ENCODE measurements around the gene TLDC2.

Gene TLDC2

DNA sequence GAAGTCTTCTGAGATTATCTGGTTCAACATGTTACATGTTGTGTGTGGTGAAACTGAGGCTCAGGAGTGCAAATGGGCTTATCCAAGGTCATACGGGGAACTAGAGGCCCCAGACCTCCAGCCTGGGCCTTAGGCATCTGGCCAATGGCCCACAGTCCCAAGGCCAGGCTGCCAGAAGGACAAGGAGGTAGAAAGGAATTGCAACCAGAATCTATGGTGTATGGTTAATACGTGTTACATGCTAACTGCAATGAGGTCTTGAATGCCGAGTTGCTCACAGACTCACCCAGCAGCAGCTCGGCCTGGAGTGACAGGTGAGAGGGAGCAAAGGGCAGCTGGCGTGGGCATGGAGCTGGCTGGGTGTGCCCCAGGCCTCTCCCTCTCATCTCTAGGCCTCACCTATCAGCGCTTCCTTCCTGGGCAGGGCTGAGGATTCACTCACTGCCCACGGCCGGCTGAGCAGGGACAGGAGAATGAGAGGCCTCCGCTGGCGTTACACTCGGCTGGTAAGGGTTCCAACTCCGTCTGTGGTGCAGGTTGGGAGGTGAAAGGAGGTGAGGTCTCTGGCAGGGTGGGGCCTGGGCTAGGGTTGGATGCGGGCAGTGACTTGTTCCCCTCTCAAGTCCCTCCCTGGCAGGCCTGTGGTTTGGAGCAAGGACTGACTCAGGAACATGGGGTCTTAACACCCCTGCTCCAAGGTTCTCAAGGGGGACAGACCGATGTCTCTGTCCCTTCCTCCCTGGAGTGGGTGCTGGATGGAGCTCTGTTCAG is at the start of gene TLDC2:
Gene TLDC2, plus strand, starts transcription at position 437 of the 771 bp plus-strand sequence. Its CDS starts 37 bp downstream, at position 474.
- Histone ChIP-seq H3K27ac (ENCODE audit: low read depth in 2 of 2, low read length in 2 of 2) (peak within 1 kb of the TSS; percentile 90 to 91), H3K36me3 (ENCODE audit: control insufficient read depth in 2 of 2, insufficient read depth in 2 of 2, low read length in 2 of 2) (peaks cover 3 to 6% of the 10 kb centered on the region in 2 donors), H3K27me3 (ENCODE audit: control insufficient read depth in 2 of 2, insufficient read depth in 2 of 2, low read length in 2 of 2) (no peaks in the 10 kb centered on the region), H3K9ac (ENCODE audit: low read depth in 1 of 2, low read length in 2 of 2) (peak within 1 kb of the TSS; percentile 85 to 89), H3K4me1 (ENCODE audit: control insufficient read depth in 2 of 2, insufficient read depth in 2 of 2, low read length in 2 of 2) (peaks cover 22 to 28% of the 10 kb centered on the region in 2 donors), H3K4me3 (ENCODE audit: low read length in 2 of 2) (peak within 1 kb of the TSS; percentile 69 to 77), H3K9me3 (ENCODE audit: control insufficient read depth in 2 of 2, low read length in 2 of 2) (no peaks in the 10 kb centered on the region)

DNA sequence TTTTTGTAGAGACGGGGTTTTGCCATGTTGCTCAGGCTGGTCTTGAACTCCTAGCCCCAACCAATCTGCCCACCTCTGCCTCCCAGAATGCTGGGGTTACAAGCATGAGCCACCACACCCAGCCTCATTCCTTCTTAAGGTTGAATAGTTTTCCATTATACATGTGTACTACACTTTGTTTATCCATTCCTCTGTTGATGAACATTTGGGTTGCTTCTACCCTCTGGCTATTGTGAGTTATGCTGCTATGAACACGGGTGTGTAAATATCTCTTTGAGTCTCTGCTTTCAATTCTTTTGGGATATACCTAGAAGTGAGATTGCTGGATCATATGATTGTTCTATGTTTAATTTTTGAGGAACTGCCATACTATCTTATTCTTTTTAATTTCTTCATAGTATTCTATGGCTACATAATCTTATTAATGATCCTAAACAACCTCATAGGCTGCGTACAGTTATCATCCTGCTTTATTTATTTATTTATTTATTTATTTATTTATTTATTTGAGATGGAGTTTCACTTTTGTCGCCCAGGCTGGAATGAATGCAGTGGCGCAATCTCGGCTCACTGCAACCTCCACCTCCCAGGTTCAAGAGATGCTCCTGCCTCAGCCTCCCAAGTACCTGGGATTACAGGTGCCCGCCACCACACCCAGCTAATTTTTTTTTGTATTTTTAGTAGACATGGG is 49.2 kb upstream of the TLDC2 start:
- Histone ChIP-seq H3K4me3 (ENCODE audit: low read length in 2 of 2) (no peak overlapping the region), H3K9me3 (ENCODE audit: control insufficient read depth in 2 of 2, low read length in 2 of 2) (no peaks in the 10 kb centered on the region), H3K27ac (ENCODE audit: low read depth in 2 of 2, low read length in 2 of 2) (no peak overlapping the region), H3K36me3 (ENCODE audit: control insufficient read depth in 2 of 2, insufficient read depth in 2 of 2, low read length in 2 of 2) (peaks cover 11 to 13% of the 10 kb centered on the region in 2 donors), H3K9ac (ENCODE audit: low read depth in 1 of 2, low read length in 2 of 2) (no peak overlapping the region), H3K27me3 (ENCODE audit: control insufficient read depth in 2 of 2, insufficient read depth in 2 of 2, low read length in 2 of 2) (no peaks in the 10 kb centered on the region), H3K4me1 (ENCODE audit: control insufficient read depth in 2 of 2, insufficient read depth in 2 of 2, low read length in 2 of 2) (peaks cover 6 to 8% of the 10 kb centered on the region in 2 donors)

DNA sequence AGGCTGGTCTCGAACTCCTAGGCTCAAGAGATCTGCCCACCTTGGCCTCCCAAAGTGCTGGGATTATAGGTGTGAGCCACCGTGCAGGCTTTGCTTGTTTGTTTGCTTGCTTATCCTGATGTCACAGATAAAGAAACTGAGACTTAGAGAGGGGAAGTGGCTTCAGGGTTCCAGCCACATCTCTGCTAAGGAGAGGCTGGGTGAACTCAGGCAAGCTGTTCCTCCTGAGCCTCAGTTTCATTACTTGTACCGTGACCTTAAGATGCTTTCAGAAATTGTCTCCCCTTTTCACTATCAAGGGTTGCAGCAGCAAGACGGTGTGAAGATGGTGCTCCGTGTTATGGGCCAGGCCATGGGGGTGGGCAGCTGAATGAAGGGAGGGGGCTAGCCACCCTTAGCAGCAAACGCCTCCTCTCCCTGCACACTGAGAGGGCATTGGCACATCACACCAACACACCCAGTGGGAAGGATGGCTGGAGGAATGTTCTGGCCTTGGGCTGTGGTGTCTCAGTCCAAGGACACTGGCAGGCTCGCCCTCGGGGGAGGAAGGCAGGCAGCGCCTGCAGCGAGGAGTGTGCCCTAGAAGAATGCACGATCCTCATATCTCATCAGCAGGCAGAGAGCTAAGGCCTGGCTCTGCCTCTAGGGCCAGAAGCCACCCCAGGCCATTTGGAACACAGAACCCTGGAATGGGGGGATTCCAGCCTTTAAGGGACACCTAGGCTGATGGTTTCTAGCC is 48.2 kb upstream of the TLDC2 start:
- H3K4me1 ChIP-seq (ENCODE audit: control insufficient read depth in 2 of 2, insufficient read depth in 2 of 2, low read length in 2 of 2): peaks cover 6 to 11% of the 10 kb centered on the region in 2 donors
- H3K4me3 ChIP-seq (ENCODE audit: low read length in 2 of 2): no peak overlapping the region
- no peaks in the 10 kb centered on the region for H3K27me3 ChIP-seq (ENCODE audit: control insufficient read depth in 2 of 2, insufficient read depth in 2 of 2, low read length in 2 of 2)
- no peak overlapping the region for H3K9ac ChIP-seq (ENCODE audit: low read depth in 1 of 2, low read length in 2 of 2)
- H3K36me3 ChIP-seq (ENCODE audit: control insufficient read depth in 2 of 2, insufficient read depth in 2 of 2, low read length in 2 of 2): peaks cover 11 to 13% of the 10 kb centered on the region in 2 donors
- H3K9me3 ChIP-seq (ENCODE audit: control insufficient read depth in 2 of 2, low read length in 2 of 2): no peaks in the 10 kb centered on the region
- peak overlapping the region in 1 of 2 donors; percentile 32 for H3K27ac ChIP-seq (ENCODE audit: low read depth in 2 of 2, low read length in 2 of 2)

DNA sequence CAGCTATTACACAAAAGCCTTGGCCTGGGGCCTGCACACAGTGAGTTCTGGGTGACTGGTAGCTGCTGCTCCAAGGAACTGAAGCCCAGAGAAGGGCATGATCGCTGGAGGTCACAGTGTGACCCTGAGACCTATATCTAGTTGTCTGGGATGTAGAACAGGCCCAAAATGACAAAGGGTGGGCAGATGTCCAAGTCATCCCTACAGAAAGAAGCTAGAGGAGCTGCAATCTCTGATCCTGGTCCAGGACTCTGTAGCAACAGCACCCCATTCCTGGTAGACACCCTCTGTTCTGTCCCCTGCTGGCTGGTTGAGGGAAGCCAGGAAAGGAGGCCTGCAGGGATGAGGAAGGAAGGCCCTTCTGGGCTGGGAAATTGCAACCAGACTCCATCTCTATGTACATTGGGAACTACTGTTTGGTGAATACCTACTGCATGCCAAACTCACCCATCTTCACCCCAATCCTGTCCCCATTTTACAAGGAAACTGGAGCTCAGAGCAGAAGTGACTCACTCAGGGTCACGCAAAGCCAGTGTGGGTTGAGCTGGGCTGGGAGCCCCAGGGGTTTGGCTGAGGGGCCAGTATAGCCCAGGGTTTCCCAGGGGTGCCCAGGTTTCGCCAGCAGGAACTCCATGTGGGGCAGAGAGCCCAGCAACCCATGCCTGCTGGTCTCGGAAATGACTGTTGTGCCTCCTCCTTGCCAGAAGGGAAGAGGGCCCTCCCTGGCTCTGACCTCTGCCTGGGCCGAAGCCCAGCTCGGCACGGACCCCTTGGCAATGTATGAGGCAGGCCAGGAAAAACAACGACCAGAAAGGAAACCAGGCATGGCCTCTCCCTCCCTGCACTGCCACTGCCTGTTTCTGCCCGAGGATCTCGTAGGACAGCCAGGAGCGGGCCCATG is 44.9 kb upstream of the TLDC2 start:
- H3K4me3 ChIP-seq (ENCODE audit: low read length in 2 of 2): no peak overlapping the region
- H3K9me3 ChIP-seq (ENCODE audit: control insufficient read depth in 2 of 2, low read length in 2 of 2): no peaks in the 10 kb centered on the region
- no peaks in the 10 kb centered on the region for H3K27me3 ChIP-seq (ENCODE audit: control insufficient read depth in 2 of 2, insufficient read depth in 2 of 2, low read length in 2 of 2)
- peaks cover 9 to 19% of the 10 kb centered on the region in 2 donors for H3K4me1 ChIP-seq (ENCODE audit: control insufficient read depth in 2 of 2, insufficient read depth in 2 of 2, low read length in 2 of 2)
- peak overlapping the region in 1 of 2 donors; percentile 6 for H3K9ac ChIP-seq (ENCODE audit: low read depth in 1 of 2, low read length in 2 of 2)
- peaks cover 13% of the 10 kb centered on the region in 2 donors for H3K36me3 ChIP-seq (ENCODE audit: control insufficient read depth in 2 of 2, insufficient read depth in 2 of 2, low read length in 2 of 2)
- H3K27ac ChIP-seq (ENCODE audit: low read depth in 2 of 2, low read length in 2 of 2): peak overlapping the region; percentile 23 to 61

DNA sequence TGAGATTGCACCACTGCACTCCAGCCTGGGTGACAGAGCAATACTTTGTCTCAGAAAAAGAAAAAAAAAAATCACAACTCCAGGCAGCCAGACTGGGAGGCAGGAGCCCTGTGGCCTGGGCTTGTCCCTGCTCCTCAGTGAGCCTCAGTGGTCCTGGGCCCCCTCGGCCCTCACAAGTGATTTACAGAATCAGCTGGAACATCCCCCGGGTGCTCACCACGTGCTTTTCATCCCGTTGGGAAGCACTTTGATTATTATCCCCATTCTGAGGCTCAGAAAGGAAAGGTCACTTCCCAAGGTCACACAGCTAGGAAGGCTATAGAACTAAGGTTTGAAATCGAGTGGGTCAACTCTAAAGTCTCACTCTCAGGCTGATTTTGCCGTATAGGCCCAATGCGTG is 43.1 kb upstream of the TLDC2 start:
- H3K9ac ChIP-seq (ENCODE audit: low read depth in 1 of 2, low read length in 2 of 2): no peak overlapping the region
- peak overlapping the region; percentile 30 to 67 for H3K27ac ChIP-seq (ENCODE audit: low read depth in 2 of 2, low read length in 2 of 2)
- peaks cover 7 to 18% of the 10 kb centered on the region in 2 donors for H3K4me1 ChIP-seq (ENCODE audit: control insufficient read depth in 2 of 2, insufficient read depth in 2 of 2, low read length in 2 of 2)

DNA sequence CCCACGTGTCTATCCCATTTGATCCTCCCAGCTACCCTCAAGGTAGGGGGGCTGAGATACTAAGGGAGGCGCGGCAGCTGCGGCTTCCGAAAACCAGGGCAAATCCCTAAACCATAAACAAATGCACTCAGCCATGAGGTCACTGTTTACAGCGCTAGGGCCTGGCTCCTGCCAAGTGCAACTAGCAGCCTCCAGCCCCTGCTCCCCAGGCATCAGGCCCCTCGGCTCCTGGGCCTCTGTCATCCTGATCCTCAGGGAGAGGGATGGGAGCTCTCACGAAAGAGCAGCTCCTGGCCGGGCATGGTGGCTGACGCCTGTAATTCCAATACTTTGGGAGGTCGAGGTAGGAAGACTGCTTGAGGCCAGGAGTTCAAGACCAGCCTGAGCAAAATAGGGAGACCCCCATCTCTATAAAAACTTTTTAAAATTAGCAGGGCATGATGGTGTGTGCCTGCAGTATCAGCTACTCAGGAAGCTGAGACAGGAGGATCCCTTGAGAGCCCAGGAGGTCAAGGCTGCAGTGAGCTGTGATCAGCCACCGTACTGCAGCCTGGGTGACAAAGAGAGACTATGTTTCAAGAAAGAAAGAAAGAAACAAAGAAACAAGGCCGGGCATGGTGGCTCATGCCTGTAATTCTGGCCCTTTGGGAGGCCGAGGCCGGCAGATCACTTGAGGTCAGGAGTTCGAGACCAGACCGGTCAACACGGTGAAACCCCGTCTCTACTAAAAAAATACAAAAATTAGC is 42.5 kb upstream of the TLDC2 start:
- Histone ChIP-seq H3K9ac (ENCODE audit: low read depth in 1 of 2, low read length in 2 of 2) (peak overlapping the region in 1 of 2 donors; percentile 10), H3K4me1 (ENCODE audit: control insufficient read depth in 2 of 2, insufficient read depth in 2 of 2, low read length in 2 of 2) (peaks cover 6 to 15% of the 10 kb centered on the region in 2 donors), H3K4me3 (ENCODE audit: low read length in 2 of 2) (no peak overlapping the region), H3K27me3 (ENCODE audit: control insufficient read depth in 2 of 2, insufficient read depth in 2 of 2, low read length in 2 of 2) (no peaks in the 10 kb centered on the region), H3K27ac (ENCODE audit: low read depth in 2 of 2, low read length in 2 of 2) (peak overlapping the region; percentile 30 to 67), H3K36me3 (ENCODE audit: control insufficient read depth in 2 of 2, insufficient read depth in 2 of 2, low read length in 2 of 2) (peaks cover 3% of the 10 kb centered on the region in 2 donors), H3K9me3 (ENCODE audit: control insufficient read depth in 2 of 2, low read length in 2 of 2) (no peaks in the 10 kb centered on the region)

More for the DNA sequence above, 43.1 kb upstream of the TLDC2 start:
- H3K36me3 ChIP-seq (ENCODE audit: control insufficient read depth in 2 of 2, insufficient read depth in 2 of 2, low read length in 2 of 2): peaks cover 10% of the 10 kb centered on the region in 2 donors
- no peak overlapping the region for H3K4me3 ChIP-seq (ENCODE audit: low read length in 2 of 2)
- H3K9me3 ChIP-seq (ENCODE audit: control insufficient read depth in 2 of 2, low read length in 2 of 2): no peaks in the 10 kb centered on the region
- H3K27me3 ChIP-seq (ENCODE audit: control insufficient read depth in 2 of 2, insufficient read depth in 2 of 2, low read length in 2 of 2): no peaks in the 10 kb centered on the region

DNA sequence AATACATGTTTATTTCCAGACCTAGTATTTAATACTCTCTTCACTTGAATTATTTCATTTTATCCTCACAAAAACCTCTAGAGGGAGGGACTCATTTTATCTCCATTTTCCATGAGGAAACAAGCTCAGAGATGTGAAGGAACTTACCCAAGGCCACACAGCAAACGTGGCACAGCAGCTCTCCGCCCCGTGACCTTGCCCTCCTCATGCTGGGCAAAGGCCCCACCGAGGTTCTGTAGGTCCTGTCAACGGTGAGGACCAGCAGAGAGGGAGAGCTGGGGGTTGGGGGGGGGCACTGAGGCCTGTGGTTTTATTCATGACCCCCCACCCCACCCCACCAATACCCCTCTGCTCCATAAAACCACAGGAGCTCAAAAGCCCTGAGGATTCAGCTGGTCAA is 40.9 kb upstream of the TLDC2 start:
- peak overlapping the region; percentile 41 to 52 for H3K9ac ChIP-seq (ENCODE audit: low read depth in 1 of 2, low read length in 2 of 2)
- no peaks in the 10 kb centered on the region for H3K9me3 ChIP-seq (ENCODE audit: control insufficient read depth in 2 of 2, low read length in 2 of 2)
- peak overlapping the region; percentile 66 to 74 for H3K27ac ChIP-seq (ENCODE audit: low read depth in 2 of 2, low read length in 2 of 2)
- peaks cover 2 to 4% of the 10 kb centered on the region in 2 donors for H3K36me3 ChIP-seq (ENCODE audit: control insufficient read depth in 2 of 2, insufficient read depth in 2 of 2, low read length in 2 of 2)
- H3K4me3 ChIP-seq (ENCODE audit: low read length in 2 of 2): peak overlapping the region; percentile 46 to 48
- H3K4me1 ChIP-seq (ENCODE audit: control insufficient read depth in 2 of 2, insufficient read depth in 2 of 2, low read length in 2 of 2): peaks cover 6 to 15% of the 10 kb centered on the region in 2 donors
- no peaks in the 10 kb centered on the region for H3K27me3 ChIP-seq (ENCODE audit: control insufficient read depth in 2 of 2, insufficient read depth in 2 of 2, low read length in 2 of 2)

DNA sequence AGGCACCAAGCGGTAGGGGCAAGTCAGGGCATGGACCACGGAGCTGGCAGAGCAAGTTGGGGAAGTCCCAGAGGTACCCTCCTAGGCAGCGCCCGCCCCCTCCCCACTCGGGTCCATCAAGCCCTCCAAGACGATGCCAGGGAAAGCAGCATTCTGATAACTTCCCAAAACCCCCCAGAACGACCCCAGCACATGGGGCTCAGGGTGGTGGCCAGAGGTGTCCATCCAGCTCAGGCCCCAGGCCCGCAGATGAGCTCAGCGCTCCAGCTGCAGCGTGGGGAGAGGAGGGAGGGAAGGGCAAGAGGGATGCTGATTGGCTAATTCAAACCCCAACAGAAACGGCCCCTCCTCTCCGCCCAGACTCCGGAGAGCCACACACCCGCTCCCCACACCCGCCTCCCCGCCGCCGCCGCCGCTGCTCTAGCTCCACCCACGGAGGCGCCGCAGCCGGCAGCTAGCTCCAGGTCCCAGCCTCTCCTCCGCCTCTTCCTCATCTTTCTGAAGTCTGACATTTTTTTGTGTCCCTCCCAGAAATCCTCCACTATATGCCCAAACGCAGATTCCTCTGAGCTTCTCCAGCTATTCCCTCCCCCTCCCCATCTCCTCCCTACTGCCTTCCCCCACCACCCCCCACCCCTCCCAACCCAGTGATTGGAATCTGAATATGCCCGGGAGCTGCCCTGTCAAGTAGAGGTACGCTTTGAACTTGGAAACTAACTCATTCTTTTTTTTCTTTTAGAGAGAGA is 40.3 kb upstream of the TLDC2 start:
- Histone ChIP-seq H3K27me3 (ENCODE audit: control insufficient read depth in 2 of 2, insufficient read depth in 2 of 2, low read length in 2 of 2) (no peaks in the 10 kb centered on the region), H3K4me3 (ENCODE audit: low read length in 2 of 2) (peak overlapping the region; percentile 46 to 48), H3K36me3 (ENCODE audit: control insufficient read depth in 2 of 2, insufficient read depth in 2 of 2, low read length in 2 of 2) (peaks cover 2 to 4% of the 10 kb centered on the region in 2 donors), H3K9ac (ENCODE audit: low read depth in 1 of 2, low read length in 2 of 2) (peak overlapping the region; percentile 41 to 52), H3K4me1 (ENCODE audit: control insufficient read depth in 2 of 2, insufficient read depth in 2 of 2, low read length in 2 of 2) (peaks cover 6 to 15% of the 10 kb centered on the region in 2 donors), H3K9me3 (ENCODE audit: control insufficient read depth in 2 of 2, low read length in 2 of 2) (no peaks in the 10 kb centered on the region), H3K27ac (ENCODE audit: low read depth in 2 of 2, low read length in 2 of 2) (peak overlapping the region; percentile 66 to 74)
